ENCODE results near the gene KCTD19.

DNA sequence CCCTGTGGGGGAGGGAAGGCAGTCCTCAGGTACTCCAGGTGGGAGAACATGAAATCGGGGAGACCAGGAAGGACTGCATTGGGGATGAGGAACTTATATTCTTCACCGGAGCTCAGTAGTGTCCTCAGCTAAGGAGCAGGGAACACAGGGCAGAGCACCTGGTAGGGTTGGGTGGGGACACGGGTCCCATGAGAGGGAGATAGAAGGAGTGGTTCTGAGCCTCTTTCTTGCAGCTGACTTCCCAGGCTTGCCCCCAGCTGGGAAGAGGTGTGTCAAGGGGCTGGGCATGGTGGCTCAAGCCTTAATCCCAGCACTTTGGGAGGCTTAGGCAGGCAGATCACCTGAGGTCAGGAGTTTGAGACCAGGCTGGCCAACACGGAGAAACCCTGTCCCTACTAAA lies 81.4 kb downstream of the KCTD19 start:
- TF ChIP-seq, protein P1, sequence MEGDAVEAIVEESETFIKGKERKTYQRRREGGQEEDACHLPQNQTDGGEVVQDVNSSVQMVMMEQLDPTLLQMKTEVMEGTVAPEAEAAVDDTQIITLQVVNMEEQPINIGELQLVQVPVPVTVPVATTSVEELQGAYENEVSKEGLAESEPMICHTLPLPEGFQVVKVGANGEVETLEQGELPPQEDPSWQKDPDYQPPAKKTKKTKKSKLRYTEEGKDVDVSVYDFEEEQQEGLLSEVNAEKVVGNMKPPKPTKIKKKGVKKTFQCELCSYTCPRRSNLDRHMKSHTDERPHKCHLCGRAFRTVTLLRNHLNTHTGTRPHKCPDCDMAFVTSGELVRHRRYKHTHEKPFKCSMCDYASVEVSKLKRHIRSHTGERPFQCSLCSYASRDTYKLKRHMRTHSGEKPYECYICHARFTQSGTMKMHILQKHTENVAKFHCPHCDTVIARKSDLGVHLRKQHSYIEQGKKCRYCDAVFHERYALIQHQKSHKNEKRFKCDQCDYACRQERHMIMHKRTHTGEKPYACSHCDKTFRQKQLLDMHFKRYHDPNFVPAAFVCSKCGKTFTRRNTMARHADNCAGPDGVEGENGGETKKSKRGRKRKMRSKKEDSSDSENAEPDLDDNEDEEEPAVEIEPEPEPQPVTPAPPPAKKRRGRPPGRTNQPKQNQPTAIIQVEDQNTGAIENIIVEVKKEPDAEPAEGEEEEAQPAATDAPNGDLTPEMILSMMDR (IDR thresholded peaks at IDR 0.05): no peak
- TF ChIP-seq POLR2AphosphoS5 (IDR thresholded peaks at IDR 0.05) (no peak), POLR2A (IDR thresholded peaks at IDR 0.05) (no peak), EP300 (IDR thresholded peaks at IDR 0.05) (no peak)

Data from stomach (tissue), 4 donors.